HepG2 (cell line): ENCODE results near the gene TTC8. TPM values are rescaled to one million over a fixed set of nuclear protein-coding genes. Genes with fewer than 3 reads are reported as not detected.

Source experiments
- ATF7 ChIP-seq, 2 experiments: fragments of 450-650 bp in 1 of 2; sonication (generic) in 1 of 2; formaldehyde crosslinking in 1 of 2; IDR thresholded peaks; 2 replicates each; pipeline versions ENCODE4 v1.4.0 to v1.6.1; 2016 to 2020; ENCODE audit warnings: antibody characterized with exemption in 1 of 2, mild to moderate bottlenecking in 1 of 2, missing genetic modification reagents in 1 of 2
- ATRX ChIP-seq: sonication (generic); formaldehyde crosslinking; IDR thresholded peaks from 2 replicates; pipeline ENCODE4 v1.4.0; 2020; ENCODE audit warnings: missing genetic modification reagents, borderline replicate concordance
- HNF4G ChIP-seq, 2 experiments: sonication (generic) in 1 of 2; formaldehyde crosslinking in 1 of 2; IDR thresholded peaks; 2 replicates each; pipeline versions ENCODE4 v1.4.0 to v1.6.1; 2011 to 2020; ENCODE audit warnings: borderline replicate concordance in 2 of 2, low read depth in 2 of 2, mild to moderate bottlenecking in 2 of 2, low read length in 1 of 2, missing genetic modification reagents in 1 of 2, moderate library complexity in 1 of 2
- KLF6 ChIP-seq: IDR thresholded peaks from 2 replicates; pipeline ENCODE4 v1.8.0; 2016; ENCODE audit warnings: missing biosample characterization, missing genetic modification reagents
- MZF1 ChIP-seq: sonication (generic); formaldehyde crosslinking; IDR thresholded peaks from 2 replicates; pipeline ENCODE4 v1.8.1; 2023; ENCODE audit warnings: mild to moderate bottlenecking, missing genetic modification reagents, borderline replicate concordance
- NFIC ChIP-seq: IDR thresholded peaks from 2 replicates; pipeline ENCODE4 v1.6.1; 2012; ENCODE audit warnings: mild to moderate bottlenecking, low read length, inconsistent platforms
- NR2C2 ChIP-seq: sonication (generic); formaldehyde crosslinking; IDR thresholded peaks from 2 replicates; pipeline ENCODE4 v1.4.0; 2020; ENCODE audit warnings: missing genetic modification reagents, mild to moderate bottlenecking, moderate library complexity, borderline replicate concordance
- PHF8 ChIP-seq: sonication (generic); formaldehyde crosslinking; IDR thresholded peaks from 2 replicates; pipeline ENCODE4 v1.5.0; 2020; ENCODE audit warnings: missing genetic modification reagents
- POLR2G ChIP-seq: fragments of 200-400 bp; formaldehyde crosslinking; IDR thresholded peaks from 2 replicates; pipeline ENCODE4 v1.6.1; 2018; ENCODE audit warnings: mild to moderate bottlenecking, low read depth, low read length, moderate library complexity
- ZFP37 ChIP-seq: sonication (generic); formaldehyde crosslinking; IDR thresholded peaks from 2 replicates; pipeline ENCODE4 v1.4.0; 2020; ENCODE audit warnings: missing genetic modification reagents, borderline replicate concordance
- ZNF142 ChIP-seq: sonication (generic); formaldehyde crosslinking; IDR thresholded peaks from 2 replicates; pipeline ENCODE4 v1.4.0; 2020; ENCODE audit warnings: missing genetic modification reagents
- ZNF572 ChIP-seq: sonication (generic); formaldehyde crosslinking; IDR thresholded peaks from 2 replicates; pipeline ENCODE4 v1.5.1; 2020; ENCODE audit warnings: mild to moderate bottlenecking, missing genetic modification reagents
- ZNF574 ChIP-seq: sonication (generic); formaldehyde crosslinking; IDR thresholded peaks from 2 replicates; pipeline ENCODE4 v1.4.0; 2020; ENCODE audit warnings: missing genetic modification reagents
- ZNF749 ChIP-seq: sonication (generic); formaldehyde crosslinking; IDR thresholded peaks from 2 replicates; pipeline ENCODE4 v1.8.0; 2022; ENCODE audit warnings: mild to moderate bottlenecking, missing genetic modification reagents, moderate library complexity, borderline replicate concordance
- polyA plus RNA-seq, 8 experiments: library from polyadenylated mRNA; depleted of rRNA in 3 of 8; stranded (reverse) in 7 of 8; unstranded in 1 of 8; fragments of >200 nt; fragmentation: Illumina TruSeq in 4 of 8; extraction: Trizol in 4 of 8; gene quantifications; 2 replicates each; pipeline versions ENCODE4 v1.2.1 to v1.2.3, GENCODE V29; 2011 to 2016; ENCODE audit warnings: low read depth in 4 of 8, missing spikeins in 1 of 8, mixed read lengths in 1 of 8; ENCODE audit not compliant: insufficient read depth in 1 of 8
- total RNA-seq, 5 experiments: library from RNA; depleted of rRNA; stranded (reverse); fragments of >200 nt; fragmentation: Illumina TruSeq; extraction: Trizol; gene quantifications; 2 replicates each; pipeline ENCODE4 v1.2.3, GENCODE V29; 2016; ENCODE audit warnings: low read depth in 1 of 5
- TF ChIP-seq, protein P1 (sequence below): sonication (generic); formaldehyde crosslinking; IDR thresholded peaks from 2 replicates; pipeline ENCODE4 v1.5.0; 2020; ENCODE audit warnings: mild to moderate bottlenecking, missing genetic modification reagents
- TF ChIP-seq, protein P2 (sequence below): IDR thresholded peaks from 2 replicates; pipeline ENCODE4 v1.6.1; 2012; ENCODE audit warnings: low read depth, low read length, improper control_type of control experiment

The TTC8 gene
- total and polyA plus RNA-seq, 2 of the 13 experiments (the other 11 are each of a cell fraction or from before 2014, with no cell fraction given) = 13.8 to 15.2 TPM

DNA sequence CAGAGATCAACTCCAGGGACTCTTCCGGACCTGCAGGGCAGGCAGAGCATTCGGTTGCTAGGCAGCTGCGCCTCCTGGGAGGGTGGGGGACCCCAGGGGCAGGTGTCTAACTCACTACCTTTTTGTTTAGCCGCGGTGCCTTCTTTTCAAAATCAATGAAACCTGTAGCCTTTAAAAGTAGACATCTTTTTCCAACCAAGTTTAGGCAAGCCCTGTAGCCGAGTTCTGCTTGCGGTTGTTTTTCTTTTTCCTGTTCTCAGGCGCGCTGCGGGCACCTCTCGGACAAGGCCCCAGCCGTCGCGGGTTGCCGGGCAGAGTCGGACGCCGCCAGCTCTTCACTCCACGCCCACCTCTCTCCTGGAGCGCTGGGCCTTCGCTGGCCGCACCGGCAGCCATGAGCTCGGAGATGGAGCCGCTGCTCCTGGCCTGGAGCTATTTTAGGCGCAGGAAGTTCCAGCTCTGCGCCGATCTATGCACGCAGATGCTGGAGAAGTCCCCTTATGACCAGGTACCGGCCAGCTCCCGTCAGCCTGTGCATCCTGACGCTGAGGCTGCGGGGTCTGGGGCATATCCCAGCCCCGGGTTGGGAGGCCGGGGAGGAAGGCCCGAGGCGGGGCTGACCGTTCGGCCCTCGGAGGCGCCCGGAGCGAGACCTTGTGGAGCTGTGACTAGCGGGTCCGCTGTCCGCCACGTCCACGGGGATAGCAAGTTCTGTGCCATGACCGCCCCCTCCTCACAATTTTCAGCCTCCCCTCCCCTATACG lies at the start of gene TTC8 (continued):
- TF ChIP-seq ZNF574 = peak; percentile 73
- TF ChIP-seq HNF4G (IDR thresholded peaks at IDR 0.05; ENCODE audit: borderline replicate concordance, low read depth, low read length) = no peak
- TF ChIP-seq HNF4G (CRISPR knock-in tag; IDR thresholded peaks at IDR 0.05; ENCODE audit: borderline replicate concordance, low read depth) = no peak
- TF ChIP-seq POLR2G = peak; percentile 96
- no peak; the same call in 1 of the 2 replicates for TF ChIP-seq ZNF749
- TF ChIP-seq, protein P1, sequence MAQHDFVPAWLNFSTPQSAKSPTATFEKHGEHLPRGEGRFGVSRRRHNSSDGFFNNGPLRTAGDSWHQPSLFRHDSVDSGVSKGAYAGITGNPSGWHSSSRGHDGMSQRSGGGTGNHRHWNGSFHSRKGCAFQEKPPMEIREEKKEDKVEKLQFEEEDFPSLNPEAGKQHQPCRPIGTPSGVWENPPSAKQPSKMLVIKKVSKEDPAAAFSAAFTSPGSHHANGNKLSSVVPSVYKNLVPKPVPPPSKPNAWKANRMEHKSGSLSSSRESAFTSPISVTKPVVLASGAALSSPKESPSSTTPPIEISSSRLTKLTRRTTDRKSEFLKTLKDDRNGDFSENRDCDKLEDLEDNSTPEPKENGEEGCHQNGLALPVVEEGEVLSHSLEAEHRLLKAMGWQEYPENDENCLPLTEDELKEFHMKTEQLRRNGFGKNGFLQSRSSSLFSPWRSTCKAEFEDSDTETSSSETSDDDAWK (CRISPR knock-in tag) = no peak
- no peak for TF ChIP-seq ZFP37
- 0 out of 2 replicates have a peak, but pooled peaks have one; percentile 38 for TF ChIP-seq ZNF142 (CRISPR knock-in tag)
- TF ChIP-seq, protein P2, sequence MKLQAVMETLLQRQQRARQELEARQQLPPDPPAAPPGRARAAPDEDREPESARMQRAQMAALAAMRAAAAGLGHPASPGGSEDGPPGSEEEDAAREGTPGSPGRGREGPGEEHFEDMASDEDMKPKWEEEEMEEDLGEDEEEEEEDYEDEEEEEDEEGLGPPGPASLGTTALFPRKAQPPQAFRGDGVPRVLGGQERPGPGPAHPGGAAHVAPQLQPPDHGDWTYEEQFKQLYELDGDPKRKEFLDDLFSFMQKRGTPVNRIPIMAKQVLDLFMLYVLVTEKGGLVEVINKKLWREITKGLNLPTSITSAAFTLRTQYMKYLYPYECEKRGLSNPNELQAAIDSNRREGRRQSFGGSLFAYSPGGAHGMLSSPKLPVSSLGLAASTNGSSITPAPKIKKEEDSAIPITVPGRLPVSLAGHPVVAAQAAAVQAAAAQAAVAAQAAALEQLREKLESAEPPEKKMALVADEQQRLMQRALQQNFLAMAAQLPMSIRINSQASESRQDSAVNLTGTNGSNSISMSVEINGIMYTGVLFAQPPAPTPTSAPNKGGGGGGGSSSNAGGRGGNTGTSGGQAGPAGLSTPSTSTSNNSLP = 0 out of 2 replicates have a peak, but pooled peaks have one; percentile 9
- no peak for TF ChIP-seq NR2C2
- TF ChIP-seq ATF7 (IDR thresholded peaks at IDR 0.05) = no peak
- TF ChIP-seq ATF7 (CRISPR knock-in tag; IDR thresholded peaks at IDR 0.05) = no peak
- no peak for TF ChIP-seq NFIC
- TF ChIP-seq MZF1 (CRISPR knock-in tag) = no peak
- TF ChIP-seq KLF6 (CRISPR knock-in tag) = peak; percentile 75
- no peak for TF ChIP-seq ZNF572 (CRISPR knock-in tag)
- TF ChIP-seq ATRX = no peak
- peak; percentile 99 for TF ChIP-seq PHF8 (CRISPR knock-in tag)
